Fibroblast of lung (primary cell): ENCODE measurements around the gene NPIPB6.

Source experiments
- CTCF ChIP-seq, 2 donors: IDR thresholded peaks in 1 of 2; conservative IDR thresholded peaks in 1 of 2; 1 replicate in 1 of 2; 2 replicates in 1 of 2; pipeline ENCODE4 v1.5.1; 2011 to 2012; ENCODE audit warnings: low read length in 2 of 2, control low read depth in 1 of 2, inconsistent platforms in 1 of 2, low read depth in 1 of 2, mild to moderate bottlenecking in 1 of 2
- EZH2 ChIP-seq: IDR thresholded peaks from 2 replicates; pipeline ENCODE4 v1.5.1; 2012; ENCODE audit warnings: low read length, control low read depth, mild to moderate bottlenecking; ENCODE audit errors: missing control alignments

- TF ChIP-seq CTCF (conservative IDR thresholded peaks at IDR 0.05 in 1 of 2, IDR thresholded peaks at IDR 0.05 in 1 of 2; ENCODE audit: low read depth in 1 of 2, low read length in 2 of 2) (no peak), EZH2 (no peak)
These were observed 51.4 kb downstream of the NPIPB6 start for GRCh38 chr16:28311913-28312312.
